Choroid plexus epithelial cell (primary cell): ENCODE results near the gene SLC15A2.
"Not testable (repeated sequence)": the region's sequence is repeated elsewhere in the genome, so short reads cannot be mapped to it uniquely, and the experiment has no call there.

Source experiments
- DNase-seq: peaks from one replicate; pipeline ENCODE4 v3.0.0-alpha.2; 2010; ENCODE audit warnings: low read depth
- H3K4me3 ChIP-seq: 2 replicates; pipeline ENCODE4 v1.5.1; 2011; ENCODE audit warnings: low read depth, mild to moderate bottlenecking, control low read depth, low read length, moderate library complexity
- CTCF ChIP-seq: conservative IDR thresholded peaks from 2 replicates; pipeline ENCODE4 v1.5.1; 2011; ENCODE audit warnings: low read depth, mild to moderate bottlenecking, control low read depth, inconsistent platforms, low read length, moderate library complexity

The SLC15A2 gene

DNA sequence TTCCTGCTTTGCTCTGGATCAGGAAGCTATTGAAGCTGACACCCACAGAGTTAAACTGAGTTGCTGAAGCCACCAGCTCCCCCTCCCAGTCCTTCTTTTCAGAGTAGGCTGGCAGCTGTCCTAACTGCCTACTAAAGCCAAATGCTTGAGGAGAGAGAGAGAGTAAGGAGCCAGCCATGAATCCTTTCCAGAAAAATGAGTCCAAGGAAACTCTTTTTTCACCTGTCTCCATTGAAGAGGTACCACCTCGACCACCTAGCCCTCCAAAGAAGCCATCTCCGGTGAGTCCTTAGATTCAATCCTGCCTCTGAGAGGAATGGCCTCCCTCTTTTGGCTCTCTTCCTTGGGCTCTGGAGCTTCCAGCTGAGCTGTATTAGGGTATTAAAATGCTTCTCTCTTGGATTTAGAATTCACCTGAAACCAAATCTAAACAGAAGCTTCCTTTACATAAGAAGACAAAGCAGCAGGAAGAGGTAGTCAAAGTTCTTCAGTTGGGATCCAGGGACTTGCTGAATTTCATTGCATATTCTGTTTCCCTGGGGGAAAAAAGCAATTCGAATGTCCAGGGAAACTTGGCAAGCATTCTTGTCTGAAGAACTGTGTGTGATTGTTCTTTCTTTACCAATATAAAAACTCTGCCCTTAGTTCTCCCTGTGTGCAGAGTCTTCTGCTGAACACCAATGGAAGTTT lies at the start of gene SLC15A2:
Gene SLC15A2, plus strand, starts transcription at position 101 of the 690 bp plus-strand sequence. Its CDS starts 76 bp downstream, at position 177.
- no peak within 1 kb of the TSS for H3K4me3 ChIP-seq
- DNase-seq: peak; percentile 24
- no peak for TF ChIP-seq CTCF

DNA sequence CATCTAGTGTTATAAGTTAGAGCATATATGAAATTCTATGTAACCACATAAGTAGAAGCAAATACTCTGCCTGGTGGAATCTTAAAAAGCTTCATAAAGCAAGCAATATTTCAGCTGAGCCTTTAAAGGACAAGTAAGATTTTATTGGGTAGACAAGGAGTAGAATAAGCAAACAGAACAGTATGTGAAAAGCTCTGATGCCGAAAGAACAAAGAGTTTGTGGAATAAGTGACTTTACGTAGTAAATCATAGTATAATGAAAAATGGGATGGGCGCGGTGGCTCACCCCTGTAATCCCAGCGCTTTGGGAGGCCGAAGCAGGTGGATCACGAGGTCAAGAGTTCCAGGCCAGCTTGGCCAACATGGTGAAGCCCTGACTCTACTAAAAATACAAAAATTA lies 49.3 kb upstream of the SLC15A2 start:
- H3K4me3 ChIP-seq: no peak overlapping the region
- no peak for TF ChIP-seq CTCF
- no peak for DNase-seq

GRCh38 chr3:121852256-121852655 lies 41.9 kb upstream of the SLC15A2 start:
- DNase-seq: no peak
- no peak overlapping the region for H3K4me3 ChIP-seq
- TF ChIP-seq CTCF: no peak

- TF ChIP-seq CTCF: peak; percentile 41
- no peak overlapping the region for H3K4me3 ChIP-seq
- peak; percentile 36 for DNase-seq
These were observed 38.6 kb upstream of the SLC15A2 start for GRCh38 chr3:121855555-121855954.

GRCh38 chr3:121857778-121858177 lies 36.4 kb upstream of the SLC15A2 start:
- not testable (repeated sequence) for DNase-seq, H3K4me3 ChIP-seq

DNA sequence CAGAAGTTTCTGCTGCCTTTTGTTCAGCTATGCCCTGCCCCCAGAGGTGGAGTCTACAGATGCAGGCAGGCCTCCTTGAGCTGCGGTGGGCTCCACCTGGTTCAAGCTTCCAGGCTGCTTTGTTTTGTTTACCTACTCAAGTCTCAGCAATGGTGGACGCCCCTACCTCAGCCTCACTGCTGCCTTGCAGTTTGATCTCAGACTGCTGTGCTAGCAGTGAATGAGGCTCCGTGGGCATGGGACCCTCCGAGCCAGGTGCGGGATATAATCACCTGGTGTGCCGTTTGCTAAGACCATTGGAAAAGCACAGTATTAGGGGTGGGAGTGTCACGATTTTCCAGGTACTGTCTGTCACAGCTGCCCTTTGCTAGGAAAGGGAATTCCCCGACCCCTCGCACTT lies 31.0 kb upstream of the SLC15A2 start:
- DNase-seq, H3K4me3 ChIP-seq: not testable (repeated sequence)

DNA sequence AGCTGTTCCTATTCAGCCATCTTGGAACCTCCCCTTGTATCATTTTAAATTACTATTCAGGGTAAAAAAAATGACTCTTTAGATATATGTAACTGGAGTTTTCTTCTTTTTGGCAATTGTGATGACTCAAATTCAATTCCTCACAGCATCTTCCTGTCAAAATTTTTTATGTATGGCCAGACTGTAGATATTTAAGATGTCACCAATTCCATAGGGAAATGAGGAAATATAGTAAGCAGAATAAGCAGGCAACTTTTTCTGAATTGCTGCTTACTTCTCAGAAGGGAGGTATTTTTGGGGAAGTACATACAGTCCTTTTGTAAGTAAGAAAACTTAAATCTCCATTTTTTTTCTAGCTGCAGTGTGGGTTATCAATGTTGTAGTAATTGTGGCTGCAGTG lies 30.4 kb upstream of the SLC15A2 start:
- no peak for DNase-seq
- no peak overlapping the region for H3K4me3 ChIP-seq
- TF ChIP-seq CTCF: no peak

- no peak for TF ChIP-seq CTCF
- H3K4me3 ChIP-seq: no peak overlapping the region
- no peak for DNase-seq
These were observed 24.5 kb upstream of the SLC15A2 start for GRCh38 chr3:121869736-121870135.
